Smooth muscle cell (in vitro differentiated cells): Measurements from ENCODE around the gene SYCP1. TPM values are rescaled to one million over a fixed set of nuclear protein-coding genes. Genes with fewer than 3 reads are reported as not detected.
"Not testable (repeated sequence)": the region's sequence is repeated elsewhere in the genome, so short reads cannot be mapped to it uniquely, and the experiment has no call there.

Experiments
- DNase-seq: peaks from one replicate; lab custom pipeline; 2025; ENCODE audit not compliant: unreplicated experiment; lab: John Stamatoyannopoulos, UW
- H2AFZ ChIP-seq: fragments of 200-600 bp; sonication (generic); 2 replicates; pipeline ENCODE4 v1.6.0; 2016; ENCODE audit warnings: antibody characterized with exemption, low read depth, mild to moderate bottlenecking
- H3F3A ChIP-seq: fragments of 200-600 bp; sonication (generic); 2 replicates; pipeline ENCODE4 v1.6.0; 2017; ENCODE audit warnings: antibody characterized with exemption, low read depth
- H3K27ac ChIP-seq: fragments of 200-600 bp; sonication (generic); 2 replicates; pipeline ENCODE4 v1.5.1; 2016; ENCODE audit warnings: low read depth, mild to moderate bottlenecking
- H3K27me3 ChIP-seq: fragments of 200-600 bp; sonication (generic); 2 replicates; pipeline ENCODE4 v1.6.1; 2016; ENCODE audit warnings: low read depth, mild to moderate bottlenecking
- H3K36me3 ChIP-seq: fragments of 200-600 bp; sonication (generic); 2 replicates; pipeline ENCODE4 v1.5.1; 2016; ENCODE audit warnings: low read depth
- H3K4me1 ChIP-seq: fragments of 200-600 bp; sonication (generic); 2 replicates; pipeline ENCODE4 v1.5.1; 2016; ENCODE audit warnings: low read depth
- H3K4me2 ChIP-seq: fragments of 200-600 bp; sonication (generic); 2 replicates; pipeline ENCODE4 v1.6.0; 2016; ENCODE audit warnings: mild to moderate bottlenecking
- H3K4me3 ChIP-seq: fragments of 200-600 bp; sonication (generic); 2 replicates; pipeline ENCODE4 v1.5.1; 2016; ENCODE audit warnings: mild to moderate bottlenecking
- H3K79me2 ChIP-seq: fragments of 200-600 bp; sonication (generic); 2 replicates; pipeline ENCODE4 v1.6.0; 2016; ENCODE audit warnings: low read depth, mild to moderate bottlenecking
- H3K9ac ChIP-seq: fragments of 200-600 bp; sonication (generic); 2 replicates; pipeline ENCODE4 v1.6.0; 2016; ENCODE audit warnings: low read depth
- H3K9me3 ChIP-seq: fragments of 200-600 bp; sonication (generic); replicated peaks from 2 replicates; pipeline ENCODE4 v1.5.1; 2016; ENCODE audit warnings: low read depth
- H4K20me1 ChIP-seq: fragments of 200-600 bp; sonication (generic); 2 replicates; pipeline ENCODE4 v1.6.0; 2016; ENCODE audit warnings: low read depth
- CTCF ChIP-seq: fragments of 200-600 bp; sonication (generic); IDR thresholded peaks from 2 replicates; pipeline ENCODE4 v1.5.1; 2017; ENCODE audit warnings: borderline replicate concordance, mild to moderate bottlenecking, antibody characterized with exemption; ENCODE audit not compliant: insufficient read depth, poor library complexity, severe bottlenecking
- WGBS: methylation state at CpG from one replicate; pipeline ENCODE4 v1.1.7; 2016; ENCODE audit warnings: low lambda C conversion rate; 5-methylcytosine and 5-hydroxymethylcytosine counted together
- polyA plus RNA-seq: library from polyadenylated mRNA; unstranded; fragments of >200 nt; fragmentation: Nextera tagmentation; extraction: Ambion mirVana; gene quantifications from 2 replicates; pipeline ENCODE4 v1.2.1, GENCODE V29; 2016
- total RNA-seq: library from RNA; depleted of rRNA; stranded (reverse); fragments of >200 nt; gene quantifications from 2 replicates; pipeline ENCODE4 v1.2.3, GENCODE V29; 2014

SYCP1 gene
- total and polyA plus RNA-seq, 2 experiments from 2014 or later: not detected

GRCh38 chr1:114902343-114902742 is 47.7 kb downstream of the SYCP1 start:
- Histone ChIP-seq H3K79me2 (no peaks in the 10 kb centered on the region), H3F3A (no peaks in the 10 kb centered on the region), H3K9ac (no peak overlapping the region), H4K20me1 (no peaks in the 10 kb centered on the region), H3K27ac (no peak overlapping the region), H3K9me3 (no peaks in the 10 kb centered on the region), H3K27me3 (no peaks in the 10 kb centered on the region), H3K4me1 (peaks cover 7% of the 10 kb centered on the region), H2AFZ (peak overlapping the region; percentile 90), H3K4me3 (peak overlapping the region; percentile 27), H3K36me3 (no peaks in the 10 kb centered on the region), H3K4me2 (peak overlapping the region; percentile 74)
- TF ChIP-seq CTCF: no peak
- WGBS: 32% methylated on average over 7 of the region's 7 CpGs
- no peak for DNase-seq

DNA sequence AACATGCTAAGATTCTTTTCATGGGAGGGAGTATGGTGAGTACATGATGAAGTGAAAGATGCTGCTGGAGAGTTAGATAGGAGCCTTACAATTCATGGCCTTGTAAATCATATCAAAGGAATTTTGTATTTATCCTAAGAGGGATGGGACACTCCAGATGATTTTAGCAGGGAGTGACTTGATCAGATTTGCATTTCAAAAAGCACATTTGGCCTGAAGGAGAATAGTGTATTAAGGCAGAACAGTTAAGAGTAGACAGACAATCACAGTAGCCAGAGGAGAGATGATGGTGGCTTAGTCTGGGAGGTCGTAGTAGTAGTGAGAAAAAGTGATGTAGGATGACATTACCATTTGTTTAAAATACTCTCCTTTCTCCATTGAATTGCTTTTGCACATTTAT is 48.8 kb downstream of the SYCP1 start:
- H3K79me2 ChIP-seq: no peaks in the 10 kb centered on the region
- H3K4me2 ChIP-seq: no peak overlapping the region
- peaks cover 7% of the 10 kb centered on the region for H3K4me1 ChIP-seq
- H3F3A ChIP-seq: no peaks in the 10 kb centered on the region
- H4K20me1 ChIP-seq: no peaks in the 10 kb centered on the region
- no peak overlapping the region for H3K27ac ChIP-seq
- H2AFZ ChIP-seq: no peak overlapping the region
- H3K9me3 ChIP-seq: no peaks in the 10 kb centered on the region
- H3K36me3 ChIP-seq: no peaks in the 10 kb centered on the region
- 92% methylated on average over 1 of the region's 1 CpG for WGBS
- no peak overlapping the region for H3K9ac ChIP-seq
- H3K27me3 ChIP-seq: no peaks in the 10 kb centered on the region
- no peak for DNase-seq
- TF ChIP-seq CTCF: no peak
- no peak overlapping the region for H3K4me3 ChIP-seq

DNA sequence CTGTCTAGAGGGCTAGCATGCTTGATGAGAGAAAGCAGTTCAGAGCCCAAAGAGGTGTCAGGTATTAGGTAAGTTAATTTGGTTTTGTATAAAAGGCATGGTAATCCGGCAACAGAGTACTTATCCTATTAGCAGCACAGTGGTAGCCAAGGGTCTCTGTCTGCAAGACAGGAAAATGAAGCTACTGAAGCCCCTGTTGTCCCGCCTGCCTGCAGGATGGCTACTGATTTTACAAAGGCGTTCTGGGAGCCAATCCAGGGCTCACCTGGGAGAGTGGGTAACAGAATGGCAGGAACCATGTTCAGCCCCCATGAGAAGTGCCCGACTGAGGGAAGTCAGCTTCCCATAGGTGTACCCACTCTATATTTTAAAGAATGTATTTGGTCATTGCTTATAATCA is 61.1 kb downstream of the SYCP1 start:
- H3K4me3 ChIP-seq, H3K4me1 ChIP-seq, DNase-seq, H3K9ac ChIP-seq, H4K20me1 ChIP-seq, H3K9me3 ChIP-seq, H3K27me3 ChIP-seq, H3K36me3 ChIP-seq, H3K4me2 ChIP-seq, H3F3A ChIP-seq, H2AFZ ChIP-seq, H3K79me2 ChIP-seq, H3K27ac ChIP-seq: not testable (repeated sequence)
- 72% methylated on average over 4 of the region's 4 CpGs for WGBS

DNA sequence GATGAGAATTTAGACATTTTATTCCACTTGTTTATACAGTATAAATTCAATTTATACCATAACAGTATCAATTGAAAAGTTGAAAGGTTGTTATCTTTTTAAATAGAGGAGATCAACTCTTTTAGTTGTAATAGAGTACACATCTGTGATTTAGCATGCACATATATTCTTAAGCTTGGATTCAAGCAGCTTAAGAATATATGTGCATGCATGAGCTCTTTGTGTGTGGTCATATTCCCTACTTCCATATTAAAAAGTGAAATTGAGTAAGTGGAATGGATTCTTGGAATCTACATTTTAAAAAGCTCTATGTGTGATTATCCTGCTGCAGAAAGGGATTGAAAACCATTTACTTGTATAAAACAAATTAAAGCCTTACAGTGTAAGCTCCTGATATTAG is 71.9 kb downstream of the SYCP1 start:
- Histone ChIP-seq H3F3A (no peaks in the 10 kb centered on the region), H3K79me2 (no peaks in the 10 kb centered on the region), H3K9me3 (no peaks in the 10 kb centered on the region), H3K27ac (no peak overlapping the region), H3K4me1 (no peaks in the 10 kb centered on the region), H3K4me2 (no peak overlapping the region), H3K9ac (no peak overlapping the region), H3K36me3 (no peaks in the 10 kb centered on the region), H3K27me3 (no peaks in the 10 kb centered on the region), H4K20me1 (no peaks in the 10 kb centered on the region), H3K4me3 (no peak overlapping the region), H2AFZ (no peak overlapping the region)
- no peak for TF ChIP-seq CTCF
- no peak for DNase-seq
